NCI-H146 (cell line): ENCODE data around the gene ICE2.

Source experiments
- DNase-seq: peaks from one replicate; lab custom pipeline; 2025; lab: John Stamatoyannopoulos, UW

The ICE2 gene, protein sequence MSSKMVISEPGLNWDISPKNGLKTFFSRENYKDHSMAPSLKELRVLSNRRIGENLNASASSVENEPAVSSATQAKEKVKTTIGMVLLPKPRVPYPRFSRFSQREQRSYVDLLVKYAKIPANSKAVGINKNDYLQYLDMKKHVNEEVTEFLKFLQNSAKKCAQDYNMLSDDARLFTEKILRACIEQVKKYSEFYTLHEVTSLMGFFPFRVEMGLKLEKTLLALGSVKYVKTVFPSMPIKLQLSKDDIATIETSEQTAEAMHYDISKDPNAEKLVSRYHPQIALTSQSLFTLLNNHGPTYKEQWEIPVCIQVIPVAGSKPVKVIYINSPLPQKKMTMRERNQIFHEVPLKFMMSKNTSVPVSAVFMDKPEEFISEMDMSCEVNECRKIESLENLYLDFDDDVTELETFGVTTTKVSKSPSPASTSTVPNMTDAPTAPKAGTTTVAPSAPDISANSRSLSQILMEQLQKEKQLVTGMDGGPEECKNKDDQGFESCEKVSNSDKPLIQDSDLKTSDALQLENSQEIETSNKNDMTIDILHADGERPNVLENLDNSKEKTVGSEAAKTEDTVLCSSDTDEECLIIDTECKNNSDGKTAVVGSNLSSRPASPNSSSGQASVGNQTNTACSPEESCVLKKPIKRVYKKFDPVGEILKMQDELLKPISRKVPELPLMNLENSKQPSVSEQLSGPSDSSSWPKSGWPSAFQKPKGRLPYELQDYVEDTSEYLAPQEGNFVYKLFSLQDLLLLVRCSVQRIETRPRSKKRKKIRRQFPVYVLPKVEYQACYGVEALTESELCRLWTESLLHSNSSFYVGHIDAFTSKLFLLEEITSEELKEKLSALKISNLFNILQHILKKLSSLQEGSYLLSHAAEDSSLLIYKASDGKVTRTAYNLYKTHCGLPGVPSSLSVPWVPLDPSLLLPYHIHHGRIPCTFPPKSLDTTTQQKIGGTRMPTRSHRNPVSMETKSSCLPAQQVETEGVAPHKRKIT

DNA sequence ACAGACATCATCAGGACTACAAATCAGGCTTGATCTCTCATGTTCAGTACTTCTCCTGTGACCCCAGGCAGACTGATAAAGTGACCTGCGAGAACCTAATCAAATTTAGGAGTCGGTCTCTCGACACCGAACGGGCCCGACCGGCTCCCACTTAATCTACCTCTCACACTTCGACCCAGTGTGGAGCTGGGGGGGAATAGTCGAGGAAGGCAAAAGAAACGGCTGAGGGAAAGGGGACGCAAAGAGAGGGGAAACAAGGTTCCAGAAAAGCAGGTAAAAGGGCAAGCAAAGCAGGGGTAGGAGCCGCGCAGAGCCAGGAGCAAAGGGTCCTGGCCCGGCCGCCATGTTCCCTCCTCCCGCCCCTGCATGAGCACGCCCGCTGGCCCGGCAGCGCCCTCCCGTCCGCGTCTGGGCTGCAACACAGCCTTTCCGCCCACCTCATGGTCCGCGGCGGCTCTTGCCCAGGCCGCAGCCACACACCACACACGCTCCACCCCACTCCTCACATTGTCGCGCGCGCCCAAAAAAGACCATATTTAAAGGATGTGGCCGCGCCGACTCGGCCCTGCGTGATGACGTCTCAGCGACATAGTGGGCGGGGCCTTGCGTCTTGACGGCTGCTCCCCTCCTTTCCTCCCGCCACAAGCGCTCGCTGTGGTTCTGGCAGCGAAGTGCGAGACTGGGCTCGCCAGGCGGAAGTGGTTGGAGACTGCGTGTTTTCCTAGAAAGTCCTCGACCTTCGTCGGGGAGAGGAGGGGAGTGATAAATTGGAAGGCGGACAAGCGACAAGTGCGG lies at the start of gene ICE2:
Gene ICE2 (minus strand): TSS at position 577 of the 795 bp plus-strand sequence. CDS start 1,165 bp downstream, outside the sequence.
- peak; percentile 92 for DNase-seq

- DNase-seq = no peak
These were observed 49.6 kb upstream of the ICE2 start for GRCh38 chr15:60528530-60528929.

GRCh38 chr15:60527456-60527855 lies 48.5 kb upstream of the ICE2 start:
- DNase-seq = no peak

DNA sequence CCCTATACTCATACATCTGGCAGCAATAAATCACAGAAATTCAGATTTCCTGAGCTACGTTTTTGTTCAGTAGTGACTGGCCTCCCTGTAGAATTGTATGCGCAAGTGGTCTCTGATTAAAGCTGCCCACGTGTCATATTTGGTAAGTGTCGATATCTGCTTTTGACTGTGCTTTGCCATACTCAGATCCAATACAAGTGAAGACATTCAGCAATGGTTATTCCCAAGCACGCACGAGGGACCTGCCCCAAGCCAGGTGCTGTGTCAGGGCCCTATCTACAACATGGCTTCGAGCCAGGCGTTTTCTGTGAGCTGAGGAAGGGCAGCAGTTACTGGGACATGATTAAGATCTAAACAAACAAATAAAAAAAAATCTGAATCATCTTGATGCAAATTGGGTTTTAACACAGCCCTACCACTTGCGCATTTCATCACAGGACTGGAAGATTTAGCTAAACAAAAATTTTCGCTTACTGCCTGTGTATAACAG lies 47.2 kb upstream of the ICE2 start:
- DNase-seq = no peak

- no peak for DNase-seq
These were observed 46.5 kb upstream of the ICE2 start for GRCh38 chr15:60525341-60526039.

DNA sequence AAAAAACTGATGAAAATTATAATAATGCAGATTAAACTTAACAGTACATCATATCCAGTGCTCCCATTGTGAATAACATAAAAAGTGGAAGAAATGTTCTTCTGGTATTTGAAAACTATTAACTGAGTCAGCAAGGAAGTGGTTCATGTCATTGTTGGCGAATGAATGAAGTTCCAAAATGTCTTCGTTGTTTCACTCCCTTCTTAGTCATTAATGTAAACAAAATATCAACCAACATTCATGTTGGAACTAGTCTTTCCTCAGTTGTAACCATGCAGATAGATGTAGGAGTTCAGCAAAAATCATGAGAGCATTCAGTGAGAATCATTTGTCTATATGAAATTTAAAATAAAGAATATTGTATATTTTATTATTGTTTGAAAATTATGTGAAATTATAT lies 44.1 kb upstream of the ICE2 start:
- no peak for DNase-seq

- DNase-seq = peak; percentile 53
These were observed 42.0 kb upstream of the ICE2 start for GRCh38 chr15:60520825-60521368.

DNA sequence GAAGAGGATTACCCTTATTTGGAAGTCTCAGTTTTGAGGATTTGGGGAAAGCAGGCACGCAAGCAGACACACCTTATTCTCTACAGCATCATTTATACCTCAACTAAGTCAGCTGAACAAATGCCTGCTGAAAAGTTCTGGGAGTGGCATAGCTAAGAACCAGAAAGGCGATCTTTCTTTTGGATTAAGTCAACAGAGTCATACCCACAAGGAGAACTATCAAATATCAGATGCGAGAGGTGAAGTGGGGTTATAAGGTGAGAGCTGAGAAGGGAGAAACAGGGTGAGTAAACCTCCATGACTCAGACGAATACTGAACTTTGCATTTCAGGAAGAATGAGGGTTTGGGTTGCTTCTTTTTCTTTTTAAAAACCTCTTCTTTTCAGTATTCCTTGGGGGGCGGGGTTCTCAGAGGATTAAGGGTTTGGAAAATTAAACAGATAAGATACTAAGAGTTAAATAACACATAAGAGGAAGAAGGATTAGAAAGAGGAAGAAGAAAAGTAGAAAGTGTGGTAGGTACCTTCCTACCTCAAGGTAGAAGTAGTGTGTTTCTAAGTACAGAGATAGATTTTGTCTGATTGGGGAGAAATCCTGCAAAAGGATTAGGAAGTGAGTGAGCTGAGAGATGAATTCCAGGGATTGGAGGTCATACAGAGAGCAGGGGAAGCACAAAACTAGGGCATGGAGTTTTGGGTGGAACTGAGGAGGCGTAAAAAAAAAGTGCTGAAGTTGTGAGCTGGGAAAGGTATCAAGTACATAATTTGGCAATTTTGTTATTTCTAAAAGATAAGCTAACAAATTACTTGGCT lies 41.3 kb upstream of the ICE2 start:
- no peak for DNase-seq

DNA sequence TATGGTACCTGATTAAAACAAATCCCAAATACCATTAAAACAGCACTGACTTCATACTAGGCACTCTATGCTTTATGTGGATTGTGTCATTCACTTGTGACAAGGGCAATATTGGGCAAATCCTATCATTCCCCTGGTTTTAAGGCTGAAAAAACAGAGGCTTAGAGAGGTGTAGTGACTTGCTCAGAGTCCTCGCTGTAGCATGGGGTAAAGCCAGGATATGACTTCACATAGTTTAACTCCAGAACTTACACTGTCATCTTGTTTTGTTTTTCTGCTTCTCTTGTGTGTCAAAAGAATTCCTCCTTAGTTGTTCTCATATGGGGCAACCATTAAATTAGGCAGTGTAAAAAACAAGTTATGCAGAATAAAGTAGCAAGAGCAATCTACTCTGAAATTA lies 40.3 kb upstream of the ICE2 start:
- no peak for DNase-seq

DNA sequence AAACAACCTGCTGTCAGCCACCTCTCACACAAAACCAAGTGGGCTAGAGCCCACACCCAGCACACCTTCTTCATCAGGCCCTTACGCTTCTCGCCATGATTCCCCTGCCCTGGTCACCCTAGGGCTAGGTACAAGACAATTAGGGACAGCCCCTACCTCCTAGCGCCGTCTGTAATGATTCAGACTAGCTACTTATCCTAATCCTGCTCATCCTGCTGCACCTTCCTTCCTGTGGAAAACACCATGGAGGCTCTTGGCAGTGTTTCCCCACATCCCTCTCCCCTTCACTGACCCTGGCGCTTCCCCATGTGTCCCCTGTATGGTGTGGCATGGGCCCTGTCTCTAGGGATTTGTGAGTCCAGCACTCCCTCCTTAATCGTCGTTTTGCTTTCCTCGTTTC lies 39.6 kb upstream of the ICE2 start:
- no peak for DNase-seq

DNA sequence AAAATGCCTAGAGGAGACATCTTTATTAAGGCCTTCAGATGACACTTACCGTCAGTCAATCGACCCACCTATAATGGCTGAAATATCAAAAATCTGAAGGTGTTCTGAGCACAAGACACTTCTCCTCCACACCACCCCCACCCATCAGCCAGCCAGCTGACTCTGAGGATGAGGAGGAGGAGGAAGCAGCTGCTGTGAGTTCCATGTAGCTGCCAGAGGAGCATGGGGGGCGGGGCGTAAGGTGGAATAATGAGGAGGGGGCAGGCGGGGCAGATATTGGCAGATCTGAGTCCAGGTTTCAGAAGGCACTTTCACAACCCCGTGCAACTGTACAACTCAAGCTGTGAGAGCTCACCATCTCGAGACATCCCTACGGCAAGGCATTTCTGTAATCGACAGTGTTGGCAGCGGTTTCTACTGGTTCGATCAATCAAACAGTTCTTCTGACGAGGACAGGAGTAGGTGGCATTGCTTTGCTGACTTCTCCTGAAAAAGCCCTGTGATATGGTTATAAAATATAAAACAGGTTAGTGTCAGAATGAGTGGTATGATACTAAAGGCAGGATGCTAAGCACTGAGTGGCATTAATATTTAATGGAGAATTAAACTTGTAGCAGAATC lies 35.4 kb upstream of the ICE2 start:
- DNase-seq = no peak

- DNase-seq = no peak
These were observed 34.7 kb upstream of the ICE2 start for GRCh38 chr15:60513676-60514075.

DNA sequence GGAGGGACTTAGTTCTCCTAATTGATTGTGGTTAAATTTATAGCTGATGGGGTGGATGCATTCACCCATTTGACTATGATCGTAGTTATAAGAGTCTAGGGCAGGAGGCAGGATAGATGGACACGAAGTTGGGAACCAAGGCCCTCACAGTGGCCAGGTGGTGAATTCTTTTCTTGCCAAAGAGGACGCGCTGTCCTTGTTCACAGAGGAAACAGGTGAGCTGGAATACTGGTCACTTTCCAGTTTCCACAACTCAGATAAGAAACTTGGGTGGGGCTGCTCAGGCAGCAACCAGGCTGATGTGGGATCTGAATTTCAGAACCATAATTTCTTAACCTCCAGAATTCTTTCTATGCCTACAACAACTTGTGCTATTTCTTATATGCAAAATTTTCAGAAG lies 34.0 kb upstream of the ICE2 start:
- DNase-seq = no peak

GRCh38 chr15:60511351-60512031 lies 32.5 kb upstream of the ICE2 start:
- no peak for DNase-seq

GRCh38 chr15:60510006-60510405 lies 31.1 kb upstream of the ICE2 start:
- no peak for DNase-seq

- no peak for DNase-seq
These were observed 30.5 kb upstream of the ICE2 start for GRCh38 chr15:60509470-60509869.

DNA sequence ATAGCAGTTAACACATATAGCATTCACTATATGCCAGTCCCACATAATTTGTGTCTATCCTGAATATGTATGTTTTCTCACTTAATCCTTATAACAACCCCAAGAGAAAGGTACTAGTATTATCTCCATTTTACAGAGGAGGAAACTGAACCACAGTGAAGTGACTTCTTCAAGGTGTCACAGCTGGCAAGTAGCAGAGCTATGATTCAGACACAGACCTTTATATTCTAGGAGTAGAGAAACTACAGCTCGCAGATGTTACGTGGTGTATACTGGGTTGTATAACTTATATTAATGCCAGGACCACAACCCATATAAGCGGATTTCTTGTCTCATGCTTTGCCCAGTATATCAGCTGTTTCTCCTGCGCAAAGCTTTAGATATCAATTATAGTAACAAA lies 29.5 kb upstream of the ICE2 start:
- DNase-seq = no peak

- peak; percentile 22 for DNase-seq
These were observed 28.9 kb upstream of the ICE2 start for GRCh38 chr15:60507596-60508424.
